GM12874 (cell line): ENCODE measurements around the gene GALNTL6.
A peak's percentile ranks its signal among the peaks of the same experiment; 100 is the strongest.

ENCODE experiments used
- TF ChIP-seq, protein P1 (sequence below): IDR thresholded peaks from 2 replicates; pipeline ENCODE4 v1.5.1; 2011; ENCODE audit warnings: low read depth, mild to moderate bottlenecking, control low read depth, low read length, moderate library complexity; ENCODE audit not compliant: insufficient read depth

The GALNTL6 gene

GRCh38 chr4:173017802-173018201 is 1204.6 kb downstream of the GALNTL6 start:
- TF ChIP-seq, protein P1, sequence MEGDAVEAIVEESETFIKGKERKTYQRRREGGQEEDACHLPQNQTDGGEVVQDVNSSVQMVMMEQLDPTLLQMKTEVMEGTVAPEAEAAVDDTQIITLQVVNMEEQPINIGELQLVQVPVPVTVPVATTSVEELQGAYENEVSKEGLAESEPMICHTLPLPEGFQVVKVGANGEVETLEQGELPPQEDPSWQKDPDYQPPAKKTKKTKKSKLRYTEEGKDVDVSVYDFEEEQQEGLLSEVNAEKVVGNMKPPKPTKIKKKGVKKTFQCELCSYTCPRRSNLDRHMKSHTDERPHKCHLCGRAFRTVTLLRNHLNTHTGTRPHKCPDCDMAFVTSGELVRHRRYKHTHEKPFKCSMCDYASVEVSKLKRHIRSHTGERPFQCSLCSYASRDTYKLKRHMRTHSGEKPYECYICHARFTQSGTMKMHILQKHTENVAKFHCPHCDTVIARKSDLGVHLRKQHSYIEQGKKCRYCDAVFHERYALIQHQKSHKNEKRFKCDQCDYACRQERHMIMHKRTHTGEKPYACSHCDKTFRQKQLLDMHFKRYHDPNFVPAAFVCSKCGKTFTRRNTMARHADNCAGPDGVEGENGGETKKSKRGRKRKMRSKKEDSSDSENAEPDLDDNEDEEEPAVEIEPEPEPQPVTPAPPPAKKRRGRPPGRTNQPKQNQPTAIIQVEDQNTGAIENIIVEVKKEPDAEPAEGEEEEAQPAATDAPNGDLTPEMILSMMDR: no peak

GRCh38 chr4:173018446-173018845 is 1205.2 kb downstream of the GALNTL6 start:
- TF ChIP-seq, protein P1: no peak

DNA sequence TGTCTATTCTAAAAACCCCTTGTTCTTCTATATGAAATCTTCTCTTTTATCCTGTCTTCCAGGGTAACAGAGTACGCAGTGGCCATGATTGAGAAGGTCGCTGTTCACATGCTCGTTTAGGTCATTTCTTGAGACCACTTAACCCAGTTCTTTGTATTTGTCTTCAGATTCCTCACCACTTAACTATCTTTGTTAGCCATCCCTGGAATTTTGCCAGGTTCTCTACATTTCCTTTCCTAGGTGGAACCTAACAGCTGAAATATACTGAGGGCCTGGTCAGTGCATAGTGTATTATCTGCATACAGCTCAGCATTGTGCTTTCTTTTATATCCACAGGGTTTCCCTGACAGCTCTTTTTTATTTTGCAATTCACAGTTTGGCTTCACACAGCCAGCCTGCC is 1206.5 kb downstream of the GALNTL6 start:
- TF ChIP-seq, protein P1: no peak

DNA sequence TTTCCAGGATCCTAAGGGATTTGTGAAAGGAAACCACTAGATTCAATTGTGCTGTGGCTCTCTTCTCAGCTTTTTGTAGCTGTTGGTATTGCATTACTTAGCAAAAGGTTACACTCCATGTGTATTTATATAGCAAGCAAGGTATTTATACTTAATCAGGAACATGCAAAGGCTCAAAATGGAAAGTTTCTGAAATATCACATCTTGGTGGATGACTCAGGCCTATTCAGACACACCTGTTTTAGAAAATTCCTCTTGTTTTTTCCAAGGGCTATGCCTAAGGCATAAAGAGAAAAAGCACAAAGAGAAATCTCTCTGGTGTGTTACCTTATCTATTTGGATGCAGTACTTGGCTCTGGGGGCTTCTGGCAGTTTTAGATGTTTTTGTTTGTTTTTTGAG is 1211.0 kb downstream of the GALNTL6 start:
- TF ChIP-seq, protein P1: no peak

- TF ChIP-seq, protein P1: peak; percentile 48
Observed at GRCh38 chr4:173025131-173025530, 1211.9 kb downstream of the GALNTL6 start.

DNA sequence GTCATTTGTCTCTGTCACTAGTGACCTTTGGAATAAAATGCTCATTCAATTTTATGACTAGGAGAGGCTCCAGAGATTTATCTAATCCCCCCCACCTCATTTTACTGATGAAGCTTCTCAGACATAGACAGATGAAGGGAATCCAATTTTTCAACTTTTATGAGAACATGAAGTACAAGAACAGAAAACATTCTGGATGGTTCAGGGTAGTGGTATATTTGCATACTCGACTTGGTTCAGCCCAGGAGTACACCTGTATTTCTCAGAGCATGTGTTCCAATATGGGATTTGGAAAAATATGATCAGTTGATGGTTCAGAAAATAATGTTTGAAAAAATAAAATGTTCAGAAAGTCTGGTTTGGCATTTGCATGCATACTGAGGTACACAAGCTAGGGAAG is 1224.0 kb downstream of the GALNTL6 start:
- TF ChIP-seq, protein P1: no peak

DNA sequence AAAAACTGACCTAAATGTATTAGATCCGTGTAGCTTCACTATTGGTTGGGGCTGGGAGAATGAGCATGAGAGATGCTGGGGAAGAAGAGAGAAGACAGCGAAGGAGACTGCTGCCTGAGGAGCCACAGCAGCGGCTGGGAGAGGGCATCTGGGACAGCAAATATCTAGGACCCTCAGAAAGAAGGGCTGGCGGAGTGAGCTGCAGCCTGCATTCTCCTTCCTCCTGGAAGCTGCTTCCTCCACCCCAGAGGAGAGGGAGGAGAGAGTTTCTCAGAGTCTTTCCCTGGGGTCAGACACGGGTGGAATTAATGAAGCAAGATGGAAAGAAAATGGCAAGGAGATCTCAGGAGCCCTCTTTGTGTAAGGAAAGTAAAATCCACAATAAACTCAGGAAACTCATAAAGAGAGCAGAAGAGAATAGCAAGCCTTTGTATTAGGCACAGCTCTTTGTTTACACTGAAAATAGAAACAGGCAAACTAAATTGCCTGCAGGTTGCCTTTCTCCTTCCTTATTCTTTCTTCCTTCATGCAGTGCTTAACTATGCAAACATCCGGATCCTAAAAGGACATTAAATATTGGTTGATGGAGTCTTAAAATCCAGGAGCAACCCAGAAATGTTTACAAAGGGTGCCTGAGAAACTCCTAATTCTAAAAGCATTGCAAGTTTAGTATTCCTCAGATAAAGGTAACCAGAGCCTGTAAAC is 1225.1 kb downstream of the GALNTL6 start:
- TF ChIP-seq, protein P1: no peak
